Trophoblast cell (in vitro differentiated cells and primary cell): ENCODE results near the gene MRPS18B.
A peak's percentile ranks its signal among the peaks of the same experiment; 100 is the strongest.

ENCODE experiments used
- DNase-seq, 2 donors: peaks; one replicate each; pipeline ENCODE4 v3.0.0-alpha.2; 2016
- H2AFZ ChIP-seq: 2 replicates; pipeline ENCODE4 v1.6.1; 2013; ENCODE audit warnings: low read length, moderate library complexity, mild to moderate bottlenecking; ENCODE audit not compliant: insufficient read depth, poor library complexity
- H2AK5ac ChIP-seq: 2 replicates; pipeline ENCODE4 v1.6.1; 2013; ENCODE audit warnings: mild to moderate bottlenecking, low read length
- H2BK120ac ChIP-seq: 2 replicates; pipeline ENCODE4 v1.6.1; 2013; ENCODE audit warnings: low read length, mild to moderate bottlenecking, moderate library complexity; ENCODE audit not compliant: insufficient read depth, poor library complexity
- H2BK12ac ChIP-seq: 2 replicates; pipeline ENCODE4 v1.6.1; 2013; ENCODE audit warnings: mild to moderate bottlenecking, low read length, moderate library complexity
- H2BK5ac ChIP-seq: 2 replicates; pipeline ENCODE4 v1.6.1; 2013; ENCODE audit warnings: low read length, low read depth, moderate library complexity, mild to moderate bottlenecking; ENCODE audit not compliant: poor library complexity
- H3K14ac ChIP-seq: 2 replicates; pipeline ENCODE4 v1.6.1; 2013; ENCODE audit warnings: mild to moderate bottlenecking, low read length
- H3K18ac ChIP-seq: 2 replicates; pipeline ENCODE4 v1.6.1; 2013; ENCODE audit warnings: mild to moderate bottlenecking, low read length
- H3K23ac ChIP-seq: 2 replicates; pipeline ENCODE4 v1.6.1; 2013; ENCODE audit warnings: low read length
- H3K27ac ChIP-seq: 2 replicates; pipeline ENCODE4 v1.5.1; 2013; ENCODE audit warnings: low read depth, mild to moderate bottlenecking, inconsistent platforms, low read length, moderate library complexity
- H3K27me3 ChIP-seq: 2 replicates; pipeline ENCODE4 v1.6.1; 2013; ENCODE audit warnings: inconsistent platforms, mild to moderate bottlenecking, low read length, moderate library complexity; ENCODE audit not compliant: insufficient read depth
- H3K36me3 ChIP-seq, 2 experiments: 1 replicate in 1 of 2; 2 replicates in 1 of 2; pipeline ENCODE4 v1.6.1; 2013; ENCODE audit warnings: low read length in 2 of 2, mild to moderate bottlenecking in 2 of 2, moderate library complexity in 1 of 2; ENCODE audit not compliant: insufficient read depth in 2 of 2, control insufficient read depth in 1 of 2
- H3K4ac ChIP-seq: 2 replicates; pipeline ENCODE4 v1.6.1; 2013; ENCODE audit warnings: low read depth, mild to moderate bottlenecking, low read length, moderate library complexity
- H3K4me1 ChIP-seq, 2 experiments: 1 replicate in 1 of 2; 2 replicates in 1 of 2; pipeline ENCODE4 v1.6.1; 2013; ENCODE audit warnings: low read length in 2 of 2, mild to moderate bottlenecking in 2 of 2, moderate library complexity in 1 of 2; ENCODE audit not compliant: insufficient read depth in 2 of 2, control insufficient read depth in 1 of 2
- H3K4me2 ChIP-seq: 2 replicates; pipeline ENCODE4 v1.6.1; 2013; ENCODE audit warnings: inconsistent platforms, mild to moderate bottlenecking, low read length, moderate library complexity
- H3K4me3 ChIP-seq: 2 replicates; pipeline ENCODE4 v1.5.1; 2013; ENCODE audit warnings: mild to moderate bottlenecking, low read depth, low read length, inconsistent platforms
- H3K79me1 ChIP-seq: one replicate; pipeline ENCODE4 v1.6.1; 2013; ENCODE audit warnings: low read length
- H3K79me2 ChIP-seq: 2 replicates; pipeline ENCODE4 v1.6.1; 2013; ENCODE audit warnings: low read length, mild to moderate bottlenecking; ENCODE audit not compliant: control insufficient read depth, insufficient read depth, poor library complexity
- H3K9ac ChIP-seq: 2 replicates; pipeline ENCODE4 v1.6.1; 2013; ENCODE audit warnings: mild to moderate bottlenecking, low read length
- H3K9me3 ChIP-seq: 2 replicates; pipeline ENCODE4 v1.6.1; 2013; ENCODE audit warnings: low read depth, mild to moderate bottlenecking, control low read depth, inconsistent platforms, low read length; ENCODE audit not compliant: insufficient read depth
- H4K12ac ChIP-seq: 2 replicates; pipeline ENCODE4 v1.6.1; 2013; ENCODE audit warnings: low read depth, mild to moderate bottlenecking, low read length, moderate library complexity
- H4K8ac ChIP-seq: 2 replicates; pipeline ENCODE4 v1.6.1; 2013; ENCODE audit warnings: low read depth, mild to moderate bottlenecking, low read length, moderate library complexity
- H4K91ac ChIP-seq: one replicate; pipeline ENCODE4 v1.6.1; 2013; ENCODE audit warnings: low read depth, mild to moderate bottlenecking, low read length, moderate library complexity
- WGBS: extraction: QIAGEN DNeasy Blood & Tissue Kit; methylation state at CpG from one replicate; pipeline ENCODE4 v1.1.7; 2013; ENCODE audit warnings: missing lambda C conversion rate; ENCODE audit not compliant: insufficient read length, insufficient coverage; ENCODE audit errors: extremely low coverage; 5-methylcytosine and 5-hydroxymethylcytosine counted together

Gene MRPS18B

GRCh38 chr6:30578051-30578450, 39.6 kb upstream of the MRPS18B start:
- no peak overlapping the region for H2BK5ac ChIP-seq
- H3K27ac ChIP-seq = no peak overlapping the region
- peaks cover 38 to 54% of the 10 kb centered on the region in 2 experiments for H3K36me3 ChIP-seq
- no peak overlapping the region for H4K91ac ChIP-seq
- no peak overlapping the region for H3K14ac ChIP-seq
- no peak overlapping the region for H4K8ac ChIP-seq
- H4K12ac ChIP-seq = no peak overlapping the region
- no peak overlapping the region for H2BK120ac ChIP-seq
- no peak overlapping the region for H2AFZ ChIP-seq
- no peaks in the 10 kb centered on the region for H3K79me2 ChIP-seq
- H3K4ac ChIP-seq = no peak overlapping the region
- no peak overlapping the region for H3K9ac ChIP-seq
- no peak overlapping the region for H2BK12ac ChIP-seq
- no peak overlapping the region for H3K18ac ChIP-seq
- no peak overlapping the region for H3K4me3 ChIP-seq
- H3K4me2 ChIP-seq = no peak overlapping the region
- H2AK5ac ChIP-seq = no peak overlapping the region
- H3K4me1 ChIP-seq = no peaks in the 10 kb centered on the region
- H3K79me1 ChIP-seq = no peaks in the 10 kb centered on the region
- no peak overlapping the region for H3K23ac ChIP-seq
- no CpG with 5 or more reads among the region's 8 CpGs for WGBS
- DNase-seq = no peak
- H3K9me3 ChIP-seq = no peaks in the 10 kb centered on the region
- no peaks in the 10 kb centered on the region for H3K27me3 ChIP-seq

GRCh38 chr6:30583921-30584320, 33.7 kb upstream of the MRPS18B start:
- Histone ChIP-seq H3K4me2 (no peak overlapping the region), H2AFZ (no peak overlapping the region), H3K14ac (no peak overlapping the region), H2AK5ac (no peak overlapping the region), H3K23ac (no peak overlapping the region), H4K12ac (no peak overlapping the region), H3K4ac (no peak overlapping the region), H3K27ac (no peak overlapping the region), H2BK5ac (no peak overlapping the region), H4K8ac (no peak overlapping the region), H4K91ac (no peak overlapping the region), H3K18ac (no peak overlapping the region), H2BK12ac (no peak overlapping the region), H3K4me1 (no peaks in the 10 kb centered on the region), H3K79me2 (no peaks in the 10 kb centered on the region), H3K27me3 (no peaks in the 10 kb centered on the region), H3K79me1 (no peaks in the 10 kb centered on the region), H3K36me3 (peaks cover 70 to 85% of the 10 kb centered on the region in 2 experiments), H3K4me3 (no peak overlapping the region), H2BK120ac (no peak overlapping the region), H3K9me3 (no peaks in the 10 kb centered on the region), H3K9ac (no peak overlapping the region)
- no CpG with 5 or more reads among the region's 5 CpGs for WGBS
- no peak for DNase-seq

GRCh38 chr6:30589754-30590358, 27.8 kb upstream of the MRPS18B start:
- no peak overlapping the region for H2AK5ac ChIP-seq
- H3K9me3 ChIP-seq = no peaks in the 10 kb centered on the region
- H3K23ac ChIP-seq = no peak overlapping the region
- H3K4me2 ChIP-seq = no peak overlapping the region
- H3K18ac ChIP-seq = no peak overlapping the region
- no peak overlapping the region for H2BK5ac ChIP-seq
- no peak overlapping the region for H3K9ac ChIP-seq
- H3K4ac ChIP-seq = no peak overlapping the region
- H3K4me3 ChIP-seq = no peak overlapping the region
- H3K79me1 ChIP-seq = peaks cover 10% of the 10 kb centered on the region
- no peak overlapping the region for H2BK12ac ChIP-seq
- no CpG with 5 or more reads among the region's 15 CpGs for WGBS
- H3K27me3 ChIP-seq = no peaks in the 10 kb centered on the region
- no peak overlapping the region for H3K14ac ChIP-seq
- DNase-seq = no peak
- no peak overlapping the region for H4K8ac ChIP-seq
- peaks cover 19% of the 10 kb centered on the region in 2 experiments for H3K4me1 ChIP-seq
- H2AFZ ChIP-seq = no peak overlapping the region
- peaks cover 60 to 67% of the 10 kb centered on the region in 2 experiments for H3K36me3 ChIP-seq
- no peak overlapping the region for H4K91ac ChIP-seq
- no peak overlapping the region for H4K12ac ChIP-seq
- H3K27ac ChIP-seq = peak overlapping the region; percentile 89
- H3K79me2 ChIP-seq = peaks cover 1% of the 10 kb centered on the region
- H2BK120ac ChIP-seq = peak overlapping the region; percentile 28

- DNase-seq = no peak
- Histone ChIP-seq H3K4me3 (no peak overlapping the region), H2BK12ac (peak overlapping the region; percentile 21), H3K27ac (peak overlapping the region; percentile 89), H2BK5ac (peak overlapping the region; percentile 75), H3K36me3 (peaks cover 53 to 64% of the 10 kb centered on the region in 2 experiments), H3K4me2 (peak overlapping the region; percentile 8), H4K8ac (peak overlapping the region; percentile 43), H3K18ac (peak overlapping the region; percentile 27), H3K27me3 (no peaks in the 10 kb centered on the region), H3K9me3 (no peaks in the 10 kb centered on the region), H3K79me1 (peaks cover 10% of the 10 kb centered on the region), H2AK5ac (peak overlapping the region; percentile 6), H3K9ac (no peak overlapping the region), H3K4me1 (peaks cover 19% of the 10 kb centered on the region in 2 experiments), H2AFZ (no peak overlapping the region), H4K12ac (no peak overlapping the region), H2BK120ac (peak overlapping the region; percentile 28), H3K79me2 (peaks cover 1% of the 10 kb centered on the region), H3K23ac (no peak overlapping the region), H4K91ac (peak overlapping the region; percentile 78), H3K4ac (no peak overlapping the region), H3K14ac (peak overlapping the region; percentile 71)
- no CpG with 5 or more reads among the region's 8 CpGs for WGBS
Observed at GRCh38 chr6:30590509-30590908, 27.1 kb upstream of the MRPS18B start.
